GM19397 (cell line): ENCODE measurements around the gene SARS2.

Experiments
- ATAC-seq: cut with Tn5 transposase; IDR thresholded peaks from one replicate; pipeline ENCODE4 v1.9.1; 2021; ENCODE audit warnings: mild to moderate bottlenecking, moderate library complexity; ENCODE audit not compliant: unreplicated experiment

SARS2 gene

DNA sequence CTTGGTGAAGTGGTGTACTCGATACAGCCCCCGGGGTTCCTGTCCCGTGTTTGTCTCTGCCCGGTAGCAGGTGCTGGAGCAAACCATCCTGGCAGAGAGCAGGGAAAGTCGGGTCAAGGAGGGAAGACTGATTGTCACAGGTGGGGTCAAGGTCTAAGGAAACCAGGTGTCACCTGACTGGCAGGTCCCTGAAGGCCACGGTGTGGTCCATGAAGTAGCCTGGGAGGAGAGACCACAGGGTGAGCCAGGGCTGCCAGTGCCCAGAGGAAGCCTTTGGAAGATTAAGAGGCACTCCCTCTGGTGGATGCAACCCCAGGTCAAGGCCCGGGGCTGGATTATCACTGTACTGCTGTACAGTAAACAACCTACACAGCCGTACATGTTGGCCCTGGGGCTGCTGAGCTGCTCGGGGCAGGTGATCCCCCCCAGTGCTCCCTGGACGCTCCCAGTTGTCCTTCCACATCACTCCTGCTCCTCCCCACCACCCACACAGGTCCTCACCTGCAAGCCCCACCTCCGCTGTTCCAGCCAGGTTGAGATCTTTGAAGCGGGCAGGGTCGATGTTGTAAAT is 12.6 kb downstream of the SARS2 start:
- no peak for ATAC-seq

DNA sequence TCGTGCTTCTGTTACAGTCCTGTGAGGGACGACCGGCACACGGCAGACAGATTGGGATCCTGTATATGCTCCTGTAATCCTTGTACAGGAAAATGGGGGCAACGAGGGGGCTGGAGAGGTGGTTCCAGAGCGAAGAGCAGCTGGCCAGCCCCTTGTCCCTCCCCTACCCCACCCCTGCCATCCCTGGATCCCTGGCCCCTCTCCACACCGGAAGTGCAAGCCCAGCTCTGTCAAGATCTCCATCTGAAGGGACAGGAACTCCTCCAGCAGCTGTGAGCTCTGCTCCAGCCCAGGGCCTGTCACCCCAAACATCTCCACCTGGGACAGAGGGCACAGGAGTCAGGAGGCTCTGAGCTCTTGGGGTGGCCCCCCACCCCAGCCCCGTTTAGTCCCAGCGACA is 13.0 kb downstream of the SARS2 start:
- ATAC-seq = no peak

DNA sequence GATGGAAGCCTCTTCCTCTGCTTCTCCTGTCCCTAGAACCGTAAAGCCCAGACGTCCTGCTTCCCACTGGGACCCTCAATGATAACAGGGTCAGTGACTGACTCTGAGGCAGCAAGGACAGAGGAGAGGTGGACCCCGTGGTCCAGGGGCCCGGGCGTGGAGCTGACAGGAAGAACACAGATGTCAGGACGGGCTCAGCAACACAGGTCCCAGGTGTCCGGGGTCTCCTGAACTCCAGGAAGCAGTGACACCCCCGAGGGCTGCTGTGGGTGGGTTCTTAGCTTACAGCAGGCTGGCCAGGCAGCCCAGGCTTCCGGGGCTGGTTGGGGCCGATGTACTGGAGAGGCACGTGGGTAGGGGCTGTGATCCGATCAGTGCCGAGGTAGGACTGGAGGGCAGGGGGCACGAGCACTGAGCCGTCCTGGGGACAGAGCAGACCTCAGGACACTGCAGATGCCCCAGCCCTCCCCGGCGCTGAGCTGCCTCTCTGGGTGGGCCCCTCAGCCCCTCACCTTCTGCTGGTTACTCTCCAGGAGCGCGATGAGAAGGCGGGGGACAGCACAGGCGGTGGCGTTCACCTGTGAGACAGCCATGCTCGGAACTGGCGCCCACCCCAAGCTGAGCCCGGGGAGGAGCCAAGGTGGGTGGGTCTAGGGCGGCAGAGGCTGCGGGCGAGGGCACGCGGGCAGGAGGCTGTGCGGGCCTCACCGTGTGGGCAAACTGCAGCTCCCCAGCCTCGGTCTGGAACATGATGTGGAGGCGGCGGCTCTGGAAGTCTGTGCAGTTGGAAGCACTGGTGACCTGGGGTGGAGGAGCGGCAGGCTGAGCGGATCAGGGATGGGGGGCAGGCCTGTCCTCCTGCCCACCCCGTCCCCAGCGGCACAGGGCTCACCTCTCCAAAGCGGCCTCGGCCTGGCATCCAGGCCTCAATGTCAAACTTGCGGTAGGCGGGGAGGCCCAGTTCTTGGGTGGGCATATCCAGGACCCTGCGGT is 14.9 kb downstream of the SARS2 start:
- no peak for ATAC-seq

DNA sequence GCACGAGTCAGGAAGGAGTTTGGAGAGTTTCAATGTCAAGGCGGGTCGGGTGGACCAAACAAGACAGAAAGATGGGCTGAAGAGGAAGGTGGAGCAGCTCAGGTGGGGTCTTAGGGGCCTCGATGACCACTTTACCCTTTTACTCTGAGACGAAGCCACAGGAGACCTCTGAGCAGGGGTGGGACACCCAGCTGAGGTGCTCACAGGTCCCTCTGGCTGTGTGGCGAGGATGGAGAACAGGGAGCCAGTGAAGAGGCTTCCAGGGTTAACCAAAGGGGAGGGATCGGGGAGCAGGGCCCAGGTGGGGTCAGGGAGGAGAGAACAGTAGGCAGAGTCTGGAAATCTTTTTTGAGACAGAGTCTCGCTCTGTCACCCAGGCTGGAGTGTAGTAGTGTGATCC is 16.6 kb downstream of the SARS2 start:
- no peak for ATAC-seq

DNA sequence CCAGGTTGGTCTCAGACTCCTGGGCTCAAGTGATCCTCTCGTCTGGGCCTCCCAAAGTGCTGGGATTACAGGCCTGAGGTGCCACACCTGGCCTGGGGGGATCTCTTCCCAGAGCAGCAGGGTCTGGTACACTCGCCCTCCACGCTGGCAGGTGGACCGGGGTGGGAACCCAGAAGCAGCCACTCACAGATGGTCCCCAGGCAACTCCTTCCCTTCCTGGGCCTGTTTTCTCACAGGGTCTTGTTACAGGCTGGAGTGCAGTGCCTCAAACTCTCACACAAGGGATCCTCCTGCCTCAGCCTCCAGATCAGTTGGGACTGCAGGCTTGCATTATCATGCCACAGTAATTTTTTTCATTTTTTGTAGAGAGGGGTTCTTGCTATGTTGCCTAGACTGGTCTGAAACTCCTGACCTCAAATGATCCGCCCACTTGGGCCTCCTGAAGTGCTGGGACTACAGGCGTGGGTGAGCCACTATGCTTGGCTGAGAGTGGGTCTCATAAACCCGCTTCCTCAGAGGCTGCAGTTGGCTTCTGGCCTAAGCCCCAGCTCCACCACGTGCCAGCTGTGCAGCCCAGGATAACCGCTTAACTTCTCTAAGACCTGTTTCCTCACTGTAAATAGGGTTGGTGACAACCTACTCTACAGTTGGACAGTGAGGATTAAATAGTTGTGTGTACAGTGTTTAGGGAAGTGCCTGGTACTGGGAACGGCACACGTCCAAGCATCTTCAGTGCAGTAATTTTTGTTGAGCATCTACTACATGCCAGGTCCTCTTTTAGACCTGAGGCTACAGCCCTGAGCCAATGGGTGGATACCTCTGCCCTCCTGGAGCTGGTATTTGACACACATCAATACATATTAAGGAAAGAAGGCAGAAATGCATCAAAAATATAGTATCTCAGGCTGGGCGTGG is 17.7 kb downstream of the SARS2 start:
- ATAC-seq = no peak

DNA sequence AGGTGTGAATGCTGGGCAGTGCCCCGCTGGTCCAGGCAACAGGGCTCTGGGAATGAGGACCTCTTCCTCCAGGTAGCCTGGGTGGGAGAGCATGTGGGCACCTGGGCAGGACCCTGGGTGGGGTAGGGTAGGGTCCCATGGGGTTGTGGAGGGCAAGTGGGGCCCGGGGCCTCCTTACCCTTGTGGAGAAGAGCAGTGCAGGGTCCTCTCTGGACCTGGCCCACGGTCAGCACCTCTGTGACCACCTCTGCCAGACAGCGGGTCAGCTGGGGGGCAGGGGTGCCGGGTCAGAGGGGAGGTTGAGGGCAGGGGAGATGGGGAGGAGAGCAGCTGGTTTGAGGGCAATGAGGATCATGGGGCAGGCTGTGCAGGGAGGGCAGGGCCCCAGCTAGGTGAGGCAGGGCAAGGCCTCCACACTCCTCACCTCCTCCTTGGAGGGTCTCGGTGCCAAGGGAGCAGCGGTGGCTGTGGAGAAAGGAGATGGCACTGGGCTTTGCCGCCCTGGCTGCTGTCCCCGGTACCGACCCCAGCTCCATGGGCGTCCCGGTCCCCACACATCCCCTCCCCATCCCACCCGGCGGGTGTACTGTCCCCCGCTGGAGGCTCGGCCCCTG is 19.1 kb downstream of the SARS2 start:
- no peak for ATAC-seq

DNA sequence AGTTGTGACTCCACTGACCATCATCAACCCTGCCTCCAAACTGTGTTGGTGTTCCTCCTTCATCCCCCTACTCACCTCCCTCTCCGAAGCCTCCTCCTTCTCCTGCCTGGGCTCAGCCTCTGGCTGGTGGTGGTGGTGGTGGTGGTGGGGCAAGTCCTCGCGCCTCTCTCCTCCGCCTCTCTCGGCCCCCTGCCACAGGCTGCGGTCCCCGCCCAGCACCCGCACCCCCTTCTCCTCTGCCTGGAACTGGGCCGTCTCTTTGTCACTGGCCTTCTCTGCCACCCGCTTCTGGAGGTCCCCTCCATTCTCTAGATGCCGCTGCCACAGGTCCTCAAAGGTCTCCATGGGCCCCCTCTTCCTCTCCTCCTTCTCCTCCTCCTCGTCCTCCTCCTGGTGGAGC is 20.1 kb downstream of the SARS2 start:
- no peak for ATAC-seq

DNA sequence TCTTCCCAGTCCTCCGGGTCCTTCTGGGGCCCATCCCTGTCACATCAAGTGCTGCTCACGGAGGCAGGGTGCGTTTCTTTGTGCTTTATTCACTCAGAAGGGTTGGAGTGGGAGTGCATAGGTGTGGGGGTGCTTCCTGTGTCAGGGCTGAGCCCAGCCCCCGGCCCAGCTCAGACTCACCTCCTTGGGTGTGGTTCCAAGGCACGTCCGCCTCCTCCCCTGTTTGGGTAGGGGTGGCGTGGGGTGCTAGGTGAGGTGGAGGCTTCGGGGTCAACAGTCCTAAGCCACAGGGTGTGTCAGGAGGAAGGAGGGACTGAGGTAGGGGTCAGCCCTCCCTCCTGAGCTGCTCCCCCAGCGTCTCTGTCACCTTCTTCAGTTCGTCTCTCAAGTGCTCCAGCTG is 21.7 kb downstream of the SARS2 start:
- ATAC-seq = no peak

DNA sequence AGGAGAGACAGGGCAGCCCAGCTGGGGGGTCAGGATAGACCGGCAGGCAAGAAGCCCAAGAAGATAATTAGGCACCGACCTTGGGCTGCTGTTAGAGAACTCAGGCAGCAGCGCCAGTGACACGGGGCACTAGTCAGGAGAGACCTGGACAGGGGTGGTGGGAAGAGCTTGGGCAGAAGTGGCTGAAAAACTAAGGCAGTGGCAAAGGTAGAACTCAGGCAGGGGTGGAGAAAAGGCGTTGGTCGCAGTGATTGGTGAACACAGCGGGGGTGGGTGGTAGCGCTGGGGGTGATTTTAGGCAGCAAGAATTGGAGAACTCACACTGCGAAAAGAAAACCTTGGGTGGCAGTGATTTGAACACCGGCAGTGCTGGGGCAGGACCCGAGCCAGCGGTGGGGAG is 22.9 kb downstream of the SARS2 start:
- ATAC-seq = no peak

DNA sequence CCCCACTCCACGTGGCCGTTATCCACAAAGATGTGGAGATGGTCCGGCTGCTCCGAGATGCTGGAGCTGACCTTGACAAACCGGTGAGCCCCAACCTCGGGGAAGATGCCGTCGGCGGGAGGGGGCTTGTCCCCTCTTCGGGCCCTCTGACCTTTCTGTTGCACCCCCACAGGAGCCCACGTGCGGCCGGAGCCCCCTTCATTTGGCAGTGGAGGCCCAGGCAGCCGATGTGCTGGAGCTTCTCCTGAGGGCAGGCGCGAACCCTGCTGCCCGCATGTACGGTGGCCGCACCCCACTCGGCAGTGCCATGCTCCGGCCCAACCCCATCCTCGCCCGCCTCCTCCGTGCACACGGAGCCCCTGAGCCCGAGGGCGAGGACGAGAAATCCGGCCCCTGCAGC is 23.3 kb downstream of the SARS2 start:
- no peak for ATAC-seq

DNA sequence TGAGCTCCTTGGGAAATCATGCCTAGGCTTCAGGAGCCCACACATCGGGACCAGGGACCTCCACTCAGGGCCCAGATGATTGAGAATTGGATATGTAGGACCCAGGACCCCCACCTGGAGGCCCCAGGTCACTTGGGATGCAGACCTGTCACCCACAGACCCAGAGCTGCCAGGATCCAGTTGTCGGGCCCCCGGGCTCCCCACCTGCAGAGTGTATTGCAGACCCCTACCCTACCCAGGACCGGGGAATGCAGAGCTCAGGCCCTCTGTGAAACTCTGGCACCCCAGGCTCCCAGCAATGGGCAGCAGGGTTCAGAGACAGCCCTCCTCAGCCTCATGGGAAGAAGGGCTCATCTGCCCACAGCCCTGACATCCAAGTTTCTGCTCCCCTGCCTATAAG is 24.9 kb downstream of the SARS2 start:
- ATAC-seq = no peak

DNA sequence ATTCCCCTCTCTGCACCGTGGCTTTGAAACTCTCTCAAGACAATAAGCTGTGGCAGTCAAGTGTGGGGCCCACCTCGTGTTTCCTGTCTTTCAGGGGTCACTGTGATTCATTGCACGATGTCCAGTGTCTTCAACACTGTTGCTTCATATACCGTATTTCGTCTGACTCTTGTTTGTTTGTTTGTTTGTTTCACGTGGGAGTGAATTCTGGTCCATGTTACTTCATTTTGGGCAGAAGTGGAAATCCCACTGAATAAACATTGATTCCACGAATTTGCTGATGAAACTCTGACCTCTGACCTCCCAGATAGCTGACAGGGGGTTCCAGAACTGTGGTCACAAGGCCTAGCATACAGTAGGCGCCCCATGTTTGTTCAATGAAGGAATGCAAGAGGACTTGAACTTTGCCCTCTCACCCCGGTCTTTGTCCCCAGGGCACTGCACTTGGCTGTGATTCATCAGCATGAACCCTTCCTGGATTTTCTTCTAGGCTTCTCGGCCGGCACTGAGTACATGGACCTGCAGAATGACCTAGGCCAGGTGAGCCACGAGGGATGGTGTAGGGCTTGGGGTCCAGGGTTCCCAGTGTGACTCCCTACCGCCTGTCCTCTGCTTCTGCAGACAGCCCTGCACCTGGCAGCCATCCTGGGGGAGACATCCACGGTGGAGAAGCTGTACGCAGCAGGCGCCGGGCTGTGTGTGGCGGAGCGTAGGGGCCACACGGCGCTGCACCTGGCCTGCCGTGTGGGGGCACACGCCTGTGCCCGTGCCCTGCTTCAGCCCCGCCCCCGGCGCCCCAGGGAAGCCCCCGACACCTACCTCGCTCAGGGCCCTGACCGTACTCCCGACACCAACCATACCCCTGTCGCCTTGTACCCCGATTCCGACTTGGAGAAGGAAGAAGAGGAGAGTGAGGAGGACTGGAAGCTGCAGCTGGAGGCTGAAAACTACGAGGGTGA is 25.7 kb downstream of the SARS2 start:
- ATAC-seq = no peak

DNA sequence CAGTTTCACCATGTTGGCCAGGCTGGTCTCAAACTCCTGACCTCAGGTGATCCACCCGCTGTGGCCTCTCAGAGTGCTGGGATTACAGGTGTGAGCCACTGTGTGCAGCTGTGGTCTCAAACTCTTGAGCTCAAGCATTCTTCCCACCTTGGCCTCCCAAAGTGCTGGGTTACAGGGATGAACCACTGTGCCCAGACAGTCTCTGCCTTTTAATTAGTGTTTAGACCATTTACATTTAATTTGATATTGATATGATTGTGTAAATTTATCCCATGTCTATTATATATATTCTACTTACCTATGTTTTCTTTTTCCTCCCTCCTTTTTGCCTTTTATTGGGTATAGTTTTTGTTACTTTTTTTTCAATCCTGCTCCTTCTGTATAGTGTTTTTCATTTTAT is 28.9 kb downstream of the SARS2 start:
- no peak for ATAC-seq

DNA sequence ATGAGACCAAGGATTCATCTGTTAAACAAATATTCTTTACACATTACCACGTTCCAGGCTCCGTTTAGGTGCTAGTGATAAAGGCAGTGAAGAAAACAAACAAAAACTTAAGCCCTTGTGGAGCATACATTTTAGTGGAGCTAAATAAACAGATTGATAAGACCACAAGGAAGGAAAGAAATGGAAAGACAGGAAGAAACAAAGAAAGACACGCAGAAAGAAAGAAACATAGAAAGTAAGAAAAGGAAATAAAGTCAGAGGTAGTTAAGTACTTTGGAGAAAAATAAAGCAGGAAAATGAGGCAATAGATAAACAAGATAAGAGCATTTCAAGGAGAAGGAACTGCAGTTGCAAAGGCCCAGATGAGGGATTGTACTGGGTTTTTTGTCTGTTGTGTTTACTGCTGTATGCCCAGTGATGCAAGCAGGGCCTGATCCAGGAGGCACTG is 29.8 kb downstream of the SARS2 start:
- no peak for ATAC-seq

DNA sequence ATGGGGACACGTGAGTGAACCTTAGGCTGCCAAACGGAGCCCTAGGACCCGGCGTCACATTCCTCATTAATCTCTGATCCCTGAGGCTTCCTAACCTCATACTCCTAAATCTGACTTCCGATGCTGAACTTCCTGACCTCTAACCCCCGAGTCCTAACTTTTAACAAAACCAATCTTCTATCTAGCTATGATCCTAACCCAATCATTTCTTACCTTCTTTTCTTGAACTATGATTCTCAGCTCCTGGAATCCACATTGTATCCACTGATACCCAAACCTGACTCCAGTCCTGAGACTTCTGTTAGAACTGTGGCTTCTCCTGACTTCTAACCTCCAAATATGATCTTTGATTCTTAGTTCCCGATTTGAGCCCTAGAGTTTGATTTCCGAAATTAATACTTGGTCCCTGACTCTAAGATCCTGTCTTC is 30.3 kb downstream of the SARS2 start:
- ATAC-seq = no peak

DNA sequence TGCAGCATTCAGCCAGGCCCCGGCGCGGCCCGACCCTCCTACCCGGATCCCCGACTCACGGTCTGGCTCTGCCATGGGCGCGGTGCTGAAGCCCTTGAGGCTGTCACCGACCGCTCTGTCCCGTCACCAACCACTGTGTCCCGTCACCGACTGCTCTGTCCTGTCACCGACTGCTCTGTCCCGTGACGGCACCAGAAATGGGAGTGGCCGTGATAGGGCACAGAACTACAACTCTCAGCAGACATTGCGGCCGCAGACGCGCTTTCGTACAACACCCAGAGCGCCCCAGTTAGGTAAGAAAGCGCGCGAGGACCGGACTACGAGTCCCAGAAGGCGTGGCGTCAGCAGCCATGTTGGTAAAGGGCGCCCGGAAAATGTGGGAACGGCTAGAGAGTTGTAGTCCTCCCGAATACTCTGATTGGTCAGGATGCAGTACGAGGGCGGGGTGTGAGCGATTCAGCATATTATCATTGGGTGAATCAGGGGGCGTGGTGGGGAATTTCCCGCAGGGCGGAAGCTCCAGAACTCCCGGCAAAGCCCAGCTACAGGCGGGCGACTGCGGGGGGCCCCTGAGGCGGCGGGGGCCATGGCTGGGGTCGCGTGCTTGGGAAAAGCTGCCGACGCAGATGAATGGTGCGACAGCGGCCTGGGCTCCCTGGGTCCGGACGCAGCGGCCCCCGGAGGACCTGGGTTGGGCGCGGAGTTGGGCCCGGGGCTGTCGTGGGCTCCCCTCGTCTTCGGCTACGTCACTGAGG is 30.9 kb downstream of the SARS2 start, which contains the start of the genes NFKBIB and SIRT2:
NFKBIB (plus strand) TSS at position 523 of the 755 bp plus-strand sequence; CDS start at position 587, 64 bp downstream.
SIRT2 (minus strand) TSS at position 172 of the 755 bp plus-strand sequence; CDS start at position 75, 97 bp downstream.
- peak; percentile 89 for ATAC-seq

DNA sequence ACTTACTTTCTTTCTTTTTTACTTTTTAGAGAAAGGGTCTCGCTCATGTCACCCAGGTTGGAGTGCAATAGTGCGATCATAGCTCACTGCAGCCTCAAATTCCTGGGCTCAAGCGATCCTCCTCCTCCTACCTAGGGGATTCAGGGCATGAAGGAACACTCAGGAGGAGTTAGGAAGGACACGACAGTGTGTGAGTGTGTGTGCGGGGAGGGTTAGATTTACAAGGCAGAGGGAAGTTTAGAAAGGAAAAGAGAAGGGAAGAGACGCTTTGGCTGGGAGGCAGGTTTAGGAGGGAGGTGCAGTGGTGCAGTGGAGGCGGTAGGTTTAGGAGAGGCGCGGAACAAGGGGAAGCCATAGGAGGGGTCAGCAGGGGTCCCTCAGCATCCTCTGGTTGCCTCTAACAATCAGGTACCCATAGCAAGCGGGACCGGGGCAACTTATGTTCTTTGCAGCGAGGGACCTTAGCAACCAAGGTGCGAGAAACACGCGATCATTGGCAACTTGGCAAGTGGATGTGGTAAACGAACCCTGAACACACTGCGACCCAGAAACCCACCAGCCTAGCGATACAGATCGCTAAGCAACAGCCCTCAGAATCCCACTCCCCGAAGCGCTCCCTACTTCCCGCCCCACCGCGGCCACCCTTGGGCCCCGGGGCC is 31.6 kb downstream of the SARS2 start:
- ATAC-seq = no peak

DNA sequence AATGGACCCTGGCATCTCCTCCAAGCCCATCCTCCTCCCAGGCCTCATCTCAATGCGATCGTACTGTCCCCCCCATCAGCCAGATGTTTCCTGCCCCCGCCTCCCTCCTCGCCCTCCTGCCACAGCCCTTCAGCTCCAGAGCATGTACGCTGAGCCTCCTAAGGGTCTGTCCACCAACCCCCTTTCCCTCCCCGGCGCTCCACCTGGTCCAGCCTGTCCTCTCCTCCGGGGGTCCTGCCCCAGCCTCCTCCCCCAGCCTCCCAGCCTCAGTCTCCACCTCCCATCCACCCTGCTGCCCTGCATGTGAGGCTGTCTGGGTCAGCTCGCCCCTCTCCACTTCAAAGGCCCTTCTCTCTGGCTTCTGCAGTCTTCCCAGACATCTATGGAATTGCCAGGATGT is 35.6 kb downstream of the SARS2 start:
- ATAC-seq = no peak
